ENCODE results near the gene FCHSD2.

DNA sequence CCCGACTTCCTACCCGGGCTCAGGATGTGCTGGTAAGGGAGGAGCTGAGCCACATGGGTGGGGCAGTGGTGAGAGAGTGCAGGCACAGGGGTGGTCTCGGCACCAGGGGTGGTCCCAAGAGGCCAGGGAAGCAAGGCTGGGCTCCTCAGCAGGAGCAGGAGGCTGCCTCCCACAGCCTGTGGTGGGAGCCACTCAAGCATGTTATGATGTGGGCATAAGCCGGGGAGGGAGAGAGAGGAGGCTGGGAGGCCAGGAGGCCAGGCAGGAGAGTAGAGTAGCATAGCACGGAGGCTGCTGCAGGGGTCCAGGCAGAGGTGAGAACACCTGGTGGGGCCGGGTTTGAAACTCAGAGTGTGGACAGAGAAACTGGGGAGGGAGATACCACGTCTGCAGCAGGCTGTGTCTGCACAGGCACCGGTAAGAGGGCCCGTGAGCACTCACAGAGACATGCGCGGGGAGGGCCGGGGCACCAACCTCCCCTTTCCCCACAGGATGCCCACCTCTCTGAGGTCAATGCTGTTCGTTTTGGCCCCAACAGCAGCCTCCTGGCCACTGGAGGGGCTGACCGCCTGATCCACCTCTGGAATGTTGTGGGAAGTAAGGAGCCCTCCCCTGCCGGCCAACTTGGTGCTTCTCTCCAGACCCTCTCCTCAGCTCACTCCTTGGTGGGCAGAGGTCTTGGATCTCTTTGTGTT, 317.2 kb downstream of the FCHSD2 start:
- no peak for TF ChIP-seq KDM1A (IDR thresholded peaks at IDR 0.05; ENCODE audit: low read depth)
- TF ChIP-seq HOXA7 (CRISPR knock-in tag; IDR thresholded peaks at IDR 0.05): no peak
- TF ChIP-seq ZC3H11A (IDR thresholded peaks at IDR 0.05): no peak
- TF ChIP-seq ZNF302 (CRISPR knock-in tag; IDR thresholded peaks at IDR 0.05): no peak
- TF ChIP-seq CTCF (IDR thresholded peaks at IDR 0.05): no peak
- no peak for TF ChIP-seq CBX8 (IDR thresholded peaks at IDR 0.05)
- TF ChIP-seq REST (IDR thresholded peaks at IDR 0.05): no peak
